ENCODE data around the gene CYSRT1. TPM values are rescaled to one million over a fixed set of nuclear protein-coding genes. Genes with fewer than 3 reads are reported as not detected.

Gene CYSRT1
- total and polyA plus RNA-seq, 2 donors (not counting 3 experiments of a cell fraction or from before 2014, with no cell fraction given) = 0.44 to 1.1 TPM

DNA sequence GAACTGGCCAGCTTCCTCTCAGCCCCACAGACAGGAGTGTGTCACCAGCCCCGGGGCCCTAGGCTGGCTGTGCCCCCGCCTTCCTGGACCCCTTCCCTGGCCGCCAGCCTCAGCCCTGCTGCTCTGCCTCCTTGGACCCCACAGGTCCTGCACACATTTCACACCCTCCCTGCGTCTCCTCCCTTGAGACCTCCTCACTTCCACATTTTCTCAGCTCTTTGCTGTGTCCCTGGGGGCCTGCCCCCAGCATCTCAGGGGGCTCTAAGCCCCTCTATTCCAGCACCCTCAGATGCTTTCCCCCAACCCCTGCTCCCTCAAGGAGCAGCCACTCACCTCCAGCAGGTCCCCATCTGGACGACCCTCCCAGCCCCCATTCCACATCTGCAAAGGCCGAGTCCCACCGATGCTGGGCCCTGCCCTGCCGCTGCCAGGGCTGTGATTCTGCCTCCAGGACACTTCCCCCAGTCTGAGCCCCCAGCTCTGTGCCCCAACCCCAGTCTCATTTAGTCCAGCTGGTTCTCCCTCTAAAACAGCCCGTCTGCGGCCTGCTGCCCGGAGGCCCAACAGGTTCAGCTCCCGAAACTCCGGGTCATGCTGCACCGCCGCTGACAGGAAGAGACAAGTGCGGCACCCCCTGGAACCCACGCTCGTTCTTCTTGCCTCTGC is 9.9 kb downstream of the CYSRT1 start:
- Histone ChIP-seq H3K4me2 (ENCODE audit: insufficient read depth, low read length) (no peak overlapping the region), H3K4me1 (ENCODE audit: control insufficient read depth, extremely low read depth, insufficient read depth, low read length) (no peaks in the 10 kb centered on the region), H3K27ac (ENCODE audit: insufficient read depth, low read depth, low read length) (no peak overlapping the region), H3K9me3 (replicated peaks; ENCODE audit: control insufficient read depth, insufficient read depth, low read length) (no peaks in the 10 kb centered on the region), H4K20me1 (replicated peaks; ENCODE audit: control insufficient read depth, extremely low read depth, insufficient read depth, low read length) (no peaks in the 10 kb centered on the region), H3K36me3 (ENCODE audit: control insufficient read depth in 2 of 2, extremely low read depth in 1 of 2, insufficient read depth in 2 of 2, low read length in 2 of 2) (no peaks in the 10 kb centered on the region), H3K79me2 (ENCODE audit: control insufficient read depth, insufficient read depth, low read length) (peaks cover 4% of the 10 kb centered on the region), H3K27me3 (ENCODE audit: control insufficient read depth in 2 of 2, insufficient read depth in 2 of 2, low read length in 2 of 2) (no peaks in the 10 kb centered on the region), H3K4me3 (replicated peaks in 1 of 3; ENCODE audit: insufficient read depth in 1 of 3, low read depth in 1 of 3, low read length in 3 of 3) (no peak overlapping the region), H3K9me1 (replicated peaks; ENCODE audit: control insufficient read depth, extremely low read depth, insufficient read depth, low read length) (no peaks in the 10 kb centered on the region), H3K9ac (replicated peaks; ENCODE audit: extremely low read depth, insufficient read depth, low read length) (no peak overlapping the region), H2AFZ (ENCODE audit: low read depth, low read length) (no peak overlapping the region)
- FAIRE-seq (no peak), DNase-seq (ENCODE audit: low read depth, low spot score) (no peak)
- no TSS peak for BruUV-seq (replicated peaks)
- intact Hi-C loops (cut with micrococcal nuclease) = loop anchor here (5.0 kb wide), 1 partner anchor 448 kb away; no protein-coding TSS in a partner anchor
- TF ChIP-seq GATA2 (IDR thresholded peaks at IDR 0.05; ENCODE audit: insufficient read depth, insufficient read length, low read depth, low read length) (no peak), POLR2AphosphoS5 (IDR thresholded peaks at IDR 0.05; ENCODE audit: insufficient read depth, low read depth, low read length) (no peak), POLR2A (IDR thresholded peaks at IDR 0.05; ENCODE audit: low read depth, low read length) (no peak), FOS (IDR thresholded peaks at IDR 0.05; ENCODE audit: borderline replicate concordance, insufficient read depth, low read length) (no peak), MYC (IDR thresholded peaks at IDR 0.05; ENCODE audit: low read depth, low read length) (no peak), JUN (IDR thresholded peaks at IDR 0.05; ENCODE audit: borderline replicate concordance, insufficient read depth, insufficient read length, low read depth) (no peak)
- TF ChIP-seq, protein P1, sequence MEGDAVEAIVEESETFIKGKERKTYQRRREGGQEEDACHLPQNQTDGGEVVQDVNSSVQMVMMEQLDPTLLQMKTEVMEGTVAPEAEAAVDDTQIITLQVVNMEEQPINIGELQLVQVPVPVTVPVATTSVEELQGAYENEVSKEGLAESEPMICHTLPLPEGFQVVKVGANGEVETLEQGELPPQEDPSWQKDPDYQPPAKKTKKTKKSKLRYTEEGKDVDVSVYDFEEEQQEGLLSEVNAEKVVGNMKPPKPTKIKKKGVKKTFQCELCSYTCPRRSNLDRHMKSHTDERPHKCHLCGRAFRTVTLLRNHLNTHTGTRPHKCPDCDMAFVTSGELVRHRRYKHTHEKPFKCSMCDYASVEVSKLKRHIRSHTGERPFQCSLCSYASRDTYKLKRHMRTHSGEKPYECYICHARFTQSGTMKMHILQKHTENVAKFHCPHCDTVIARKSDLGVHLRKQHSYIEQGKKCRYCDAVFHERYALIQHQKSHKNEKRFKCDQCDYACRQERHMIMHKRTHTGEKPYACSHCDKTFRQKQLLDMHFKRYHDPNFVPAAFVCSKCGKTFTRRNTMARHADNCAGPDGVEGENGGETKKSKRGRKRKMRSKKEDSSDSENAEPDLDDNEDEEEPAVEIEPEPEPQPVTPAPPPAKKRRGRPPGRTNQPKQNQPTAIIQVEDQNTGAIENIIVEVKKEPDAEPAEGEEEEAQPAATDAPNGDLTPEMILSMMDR (IDR thresholded peaks at IDR 0.05; ENCODE audit: extremely low read depth in 1 of 2, insufficient read depth in 1 of 2, low read depth in 1 of 2, low read length in 2 of 2) = no peak
- dilution Hi-C loops (cut with MboI; ENCODE audit: extremely low pct_ligation_motif_present, low sequenced_read_pairs) = no loop called here
- ChIA-PET POLR2A (no interaction called here), CTCF (interaction anchor here (0.9 to 1.3 kb wide), 6 partner anchors 11 to 206 kb away, joined by 3 to 9 read pairs (median 4); partner anchors contain the start of gene NPDC1)
